ENCODE data around the gene FRZB.

- no peak for TF ChIP-seq CTCF (IDR thresholded peaks at IDR 0.05)
- TF ChIP-seq POLR2A (IDR thresholded peaks at IDR 0.05) = no peak
Measured at GRCh38 chr2:182893666-182894065, 27.2 kb upstream of the FRZB start.
